ENCODE data around the gene CACNA2D3. TPM values are rescaled to one million over a fixed set of nuclear protein-coding genes. Genes with fewer than 3 reads are reported as not detected.

CACNA2D3 gene
- total and polyA plus RNA-seq, 4 donors, result 0.38 to 2.5 (median 1.1) TPM

DNA sequence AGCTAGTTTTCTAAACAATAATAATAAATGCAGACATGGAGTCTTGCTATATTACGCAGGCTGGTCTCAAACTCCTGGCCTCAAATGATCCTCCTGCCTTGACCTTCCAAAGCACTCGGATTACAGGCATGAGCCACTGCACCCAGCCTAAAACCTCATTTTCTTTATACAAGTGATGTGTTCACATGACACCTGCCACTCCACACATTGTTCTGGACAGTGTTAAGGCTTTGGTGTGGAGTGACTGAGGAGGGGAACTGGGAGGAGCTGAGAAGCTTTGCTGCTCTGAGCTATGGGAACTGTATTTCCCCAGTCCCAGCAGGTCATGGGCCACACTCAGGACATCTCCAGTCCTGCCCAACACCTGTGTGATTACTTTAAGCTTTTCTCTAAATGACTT, 425.5 kb downstream of the CACNA2D3 start:
- no peak overlapping the region for H3K27ac ChIP-seq (ENCODE audit: low read depth in 1 of 2, low read length in 1 of 2)
- TF ChIP-seq, protein P1, sequence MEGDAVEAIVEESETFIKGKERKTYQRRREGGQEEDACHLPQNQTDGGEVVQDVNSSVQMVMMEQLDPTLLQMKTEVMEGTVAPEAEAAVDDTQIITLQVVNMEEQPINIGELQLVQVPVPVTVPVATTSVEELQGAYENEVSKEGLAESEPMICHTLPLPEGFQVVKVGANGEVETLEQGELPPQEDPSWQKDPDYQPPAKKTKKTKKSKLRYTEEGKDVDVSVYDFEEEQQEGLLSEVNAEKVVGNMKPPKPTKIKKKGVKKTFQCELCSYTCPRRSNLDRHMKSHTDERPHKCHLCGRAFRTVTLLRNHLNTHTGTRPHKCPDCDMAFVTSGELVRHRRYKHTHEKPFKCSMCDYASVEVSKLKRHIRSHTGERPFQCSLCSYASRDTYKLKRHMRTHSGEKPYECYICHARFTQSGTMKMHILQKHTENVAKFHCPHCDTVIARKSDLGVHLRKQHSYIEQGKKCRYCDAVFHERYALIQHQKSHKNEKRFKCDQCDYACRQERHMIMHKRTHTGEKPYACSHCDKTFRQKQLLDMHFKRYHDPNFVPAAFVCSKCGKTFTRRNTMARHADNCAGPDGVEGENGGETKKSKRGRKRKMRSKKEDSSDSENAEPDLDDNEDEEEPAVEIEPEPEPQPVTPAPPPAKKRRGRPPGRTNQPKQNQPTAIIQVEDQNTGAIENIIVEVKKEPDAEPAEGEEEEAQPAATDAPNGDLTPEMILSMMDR (IDR thresholded peaks at IDR 0.05; ENCODE audit: control extremely low read depth, extremely low read depth), result no peak
- no peaks in the 10 kb centered on the region for H3K9me3 ChIP-seq (ENCODE audit: control insufficient read depth in 4 of 4, insufficient read depth in 3 of 4, low read length in 3 of 4)
- H3K4me3 ChIP-seq, result no peak overlapping the region
- DNase-seq (no peak), ATAC-seq (ENCODE audit: insufficient read depth, low FRiP score) (no peak)
- peaks cover 0 to 3% (median 0%) of the 10 kb centered on the region in 3 donors for H3K27me3 ChIP-seq (ENCODE audit: control insufficient read depth in 3 of 3, insufficient read depth in 3 of 3, low read length in 2 of 3)
- WGBS, 2 donors, result 91 to 93% methylated on average over 2 of the region's 2 CpGs
- H3K36me3 ChIP-seq (ENCODE audit: control insufficient read depth in 4 of 4, insufficient read depth in 4 of 4, low read length in 4 of 4), result no peaks in the 10 kb centered on the region
- no peak overlapping the region for H3K9ac ChIP-seq (ENCODE audit: insufficient read depth in 1 of 2, low read length in 2 of 2)
- no peaks in the 10 kb centered on the region for H3K4me1 ChIP-seq (ENCODE audit: control insufficient read depth in 5 of 5, insufficient read depth in 5 of 5, low read length in 5 of 5)

DNA sequence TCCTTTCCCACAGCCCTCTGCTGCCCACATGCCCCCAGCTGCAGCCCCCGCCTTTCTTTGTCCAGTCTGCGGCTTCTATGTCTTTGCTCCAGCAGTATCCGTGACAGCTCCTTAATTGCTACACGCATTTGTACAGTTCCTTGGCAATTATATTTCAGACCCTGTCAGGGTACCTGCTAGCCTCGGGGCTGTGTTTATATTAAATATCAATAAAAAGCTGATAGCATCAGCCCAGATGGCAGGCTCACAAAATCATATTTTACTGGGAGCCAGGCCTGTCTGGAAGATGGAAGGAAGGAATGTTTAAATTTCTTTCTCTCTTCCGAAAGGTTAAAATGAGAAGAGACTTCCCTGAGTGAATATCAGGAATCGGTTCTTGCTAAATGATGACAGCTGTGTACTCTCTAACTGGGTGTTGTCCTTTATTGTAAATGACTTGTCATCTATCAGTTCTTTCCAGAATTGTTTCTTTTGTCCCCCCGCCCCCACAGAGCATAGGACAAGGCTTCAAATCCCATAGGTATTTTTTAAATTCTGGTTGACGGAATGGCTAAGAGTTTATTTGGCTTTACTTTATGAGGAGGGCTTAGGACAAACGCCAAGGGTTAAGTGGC, 427.4 kb downstream of the CACNA2D3 start:
- ATAC-seq (ENCODE audit: insufficient read depth, low FRiP score), result no peak
- Histone ChIP-seq H3K4me3 (no peak overlapping the region), H3K27me3 (ENCODE audit: control insufficient read depth in 3 of 3, insufficient read depth in 3 of 3, low read length in 2 of 3) (no peaks in the 10 kb centered on the region), H3K4me1 (ENCODE audit: control insufficient read depth in 5 of 5, insufficient read depth in 5 of 5, low read length in 5 of 5) (no peaks in the 10 kb centered on the region), H3K36me3 (ENCODE audit: control insufficient read depth in 4 of 4, insufficient read depth in 4 of 4, low read length in 4 of 4) (no peaks in the 10 kb centered on the region), H3K27ac (ENCODE audit: low read depth in 1 of 2, low read length in 1 of 2) (no peak overlapping the region), H3K9me3 (ENCODE audit: control insufficient read depth in 4 of 4, insufficient read depth in 3 of 4, low read length in 3 of 4) (no peaks in the 10 kb centered on the region), H3K9ac (ENCODE audit: insufficient read depth in 1 of 2, low read length in 2 of 2) (no peak overlapping the region)
- no peak for DNase-seq
- TF ChIP-seq, protein P1 (IDR thresholded peaks at IDR 0.05; ENCODE audit: control extremely low read depth, extremely low read depth), result no peak
- 82 to 89% methylated on average over 10 of the region's 10 CpGs for WGBS, 2 donors

DNA sequence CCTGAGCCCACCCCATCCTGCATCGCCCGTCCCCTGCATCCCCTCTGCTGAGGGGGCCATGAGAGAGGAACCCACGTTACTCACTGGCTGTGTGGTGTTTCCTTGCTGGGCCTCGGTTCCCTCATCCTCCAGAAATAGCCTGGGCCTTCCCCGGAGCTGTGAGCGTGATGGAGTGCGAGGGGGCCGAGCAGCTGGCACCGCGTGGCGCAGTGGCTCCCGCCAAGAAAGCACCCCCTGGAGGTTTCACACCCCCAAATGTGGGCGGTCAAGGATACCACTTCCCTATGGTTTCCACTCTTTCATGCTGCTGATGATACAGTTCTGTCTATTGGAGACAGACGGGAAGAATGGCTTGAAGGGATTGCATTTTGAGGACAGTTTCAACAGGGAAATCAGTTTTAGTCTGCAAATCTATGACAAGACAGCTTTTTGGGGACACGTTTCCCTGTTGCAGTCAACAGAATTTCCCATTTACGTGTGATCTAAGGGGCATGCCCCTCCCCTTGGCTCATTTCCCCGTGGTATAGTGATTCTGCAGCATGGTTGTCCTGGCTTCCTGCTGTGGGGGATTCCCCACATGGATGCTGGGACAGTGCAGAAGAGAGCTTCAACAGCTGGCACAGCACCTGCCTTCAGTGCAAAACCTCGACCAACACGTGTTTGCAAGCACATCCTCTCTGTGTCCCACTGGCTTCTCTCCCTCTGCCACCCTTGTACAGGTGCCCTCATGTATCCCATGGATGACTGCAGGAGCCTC, 428.0 kb downstream of the CACNA2D3 start:
- 74 to 82% methylated on average over 19 of the region's 19 CpGs for WGBS, 2 donors
- TF ChIP-seq, protein P1 (IDR thresholded peaks at IDR 0.05; ENCODE audit: control extremely low read depth, extremely low read depth), result no peak
- no peaks in the 10 kb centered on the region for H3K4me1 ChIP-seq (ENCODE audit: control insufficient read depth in 5 of 5, insufficient read depth in 5 of 5, low read length in 5 of 5)
- peak; percentile 23 for ATAC-seq (ENCODE audit: insufficient read depth, low FRiP score)
- H3K36me3 ChIP-seq (ENCODE audit: control insufficient read depth in 4 of 4, insufficient read depth in 4 of 4, low read length in 4 of 4), result no peaks in the 10 kb centered on the region
- no peaks in the 10 kb centered on the region for H3K9me3 ChIP-seq (ENCODE audit: control insufficient read depth in 4 of 4, insufficient read depth in 3 of 4, low read length in 3 of 4)
- no peak overlapping the region for H3K9ac ChIP-seq (ENCODE audit: insufficient read depth in 1 of 2, low read length in 2 of 2)
- no peak overlapping the region for H3K27ac ChIP-seq (ENCODE audit: low read depth in 1 of 2, low read length in 1 of 2)
- no peak overlapping the region for H3K4me3 ChIP-seq
- no peaks in the 10 kb centered on the region for H3K27me3 ChIP-seq (ENCODE audit: control insufficient read depth in 3 of 3, insufficient read depth in 3 of 3, low read length in 2 of 3)
- no peak for DNase-seq
